Loucy (cell line): ENCODE data around the gene AIDA.
"Not testable (repeated sequence)": the region's sequence is repeated elsewhere in the genome, so short reads cannot be mapped to it uniquely, and the experiment has no call there.

Experiments
- CTCF ChIP-seq: fragments of 200-600 bp; sonication (generic); conservative IDR thresholded peaks from 2 replicates; pipeline ENCODE4 v1.5.1; 2014; ENCODE audit warnings: mild to moderate bottlenecking, antibody characterized with exemption, low read length
- EZH2phosphoT487 ChIP-seq: fragments of 200-600 bp; IDR thresholded peaks from 2 replicates; pipeline ENCODE4 v1.6.1; 2018; ENCODE audit warnings: antibody characterized with exemption, mild to moderate bottlenecking, moderate library complexity, borderline replicate concordance

- not testable (repeated sequence) for TF ChIP-seq CTCF, EZH2phosphoT487
These were observed 29.6 kb upstream of the AIDA start for GRCh38 chr1:222741630-222742457.
